ENCODE results near the gene MMP28.

- no peak for TF ChIP-seq CTCF (conservative IDR thresholded peaks at IDR 0.05; ENCODE audit: low read length)
- TF ChIP-seq EZH2phosphoT487 (IDR thresholded peaks at IDR 0.05; ENCODE audit: borderline replicate concordance, low read depth, low read length): no peak
Observed at GRCh38 chr17:35760587-35760986, 34.9 kb downstream of the MMP28 start, which contains the start of gene C17orf50.
